Measurements from ENCODE around the gene PRIM2.
"Not testable (repeated sequence)": the region's sequence is repeated elsewhere in the genome, so short reads cannot be mapped to it uniquely, and the experiment has no call there.

DNA sequence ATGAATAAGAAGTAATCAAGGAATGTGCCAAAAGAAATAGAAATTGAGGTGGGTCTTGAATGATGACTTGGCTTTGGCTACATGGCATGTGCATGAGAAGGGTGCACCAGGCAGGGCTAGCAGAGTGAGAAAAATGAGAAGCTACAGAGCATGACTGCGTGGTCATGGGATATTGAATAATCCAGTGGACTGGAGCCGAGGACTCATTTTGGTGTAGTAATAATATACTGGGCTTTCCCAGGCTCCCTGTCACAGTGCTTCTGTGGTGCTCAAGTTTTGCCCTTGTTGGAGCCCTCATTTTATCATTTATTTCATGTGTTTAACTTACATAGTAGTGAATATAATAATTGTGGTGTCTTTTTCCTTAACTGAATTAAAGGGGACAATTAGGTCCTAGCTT lies 217.7 kb downstream of the PRIM2 start:
- TF ChIP-seq, protein P1, sequence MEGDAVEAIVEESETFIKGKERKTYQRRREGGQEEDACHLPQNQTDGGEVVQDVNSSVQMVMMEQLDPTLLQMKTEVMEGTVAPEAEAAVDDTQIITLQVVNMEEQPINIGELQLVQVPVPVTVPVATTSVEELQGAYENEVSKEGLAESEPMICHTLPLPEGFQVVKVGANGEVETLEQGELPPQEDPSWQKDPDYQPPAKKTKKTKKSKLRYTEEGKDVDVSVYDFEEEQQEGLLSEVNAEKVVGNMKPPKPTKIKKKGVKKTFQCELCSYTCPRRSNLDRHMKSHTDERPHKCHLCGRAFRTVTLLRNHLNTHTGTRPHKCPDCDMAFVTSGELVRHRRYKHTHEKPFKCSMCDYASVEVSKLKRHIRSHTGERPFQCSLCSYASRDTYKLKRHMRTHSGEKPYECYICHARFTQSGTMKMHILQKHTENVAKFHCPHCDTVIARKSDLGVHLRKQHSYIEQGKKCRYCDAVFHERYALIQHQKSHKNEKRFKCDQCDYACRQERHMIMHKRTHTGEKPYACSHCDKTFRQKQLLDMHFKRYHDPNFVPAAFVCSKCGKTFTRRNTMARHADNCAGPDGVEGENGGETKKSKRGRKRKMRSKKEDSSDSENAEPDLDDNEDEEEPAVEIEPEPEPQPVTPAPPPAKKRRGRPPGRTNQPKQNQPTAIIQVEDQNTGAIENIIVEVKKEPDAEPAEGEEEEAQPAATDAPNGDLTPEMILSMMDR (conservative IDR thresholded peaks at IDR 0.05; ENCODE audit: low read length) = not testable (repeated sequence)
- TF ChIP-seq EZH2phosphoT487 (IDR thresholded peaks at IDR 0.05; ENCODE audit: borderline replicate concordance) = not testable (repeated sequence)
